Stimulated activated CD8-positive, alpha-beta memory T cell treated with anti-CD3 and anti-CD28 coated beads, Interleukin-7, amount 100 ng/mL, for 4 hours (primary cell): ENCODE measurements around the gene SPATA13.

Experiments used
- DNase-seq, 2 donors: peaks; one replicate each; pipeline ENCODE4 v3.0.0-alpha.2; 2020; ENCODE audit warnings: low read depth in 2 of 2

SPATA13 gene

GRCh38 chr13:24223341-24224231 is 63.1 kb downstream of the SPATA13 start:
- DNase-seq = no peak

GRCh38 chr13:24224232-24224680 is 63.7 kb downstream of the SPATA13 start:
- no peak for DNase-seq

GRCh38 chr13:24225062-24225461 is 64.5 kb downstream of the SPATA13 start:
- no peak for DNase-seq

- no peak for DNase-seq
Measured at GRCh38 chr13:24225930-24226329, 65.4 kb downstream of the SPATA13 start.

GRCh38 chr13:24226762-24227161 is 66.2 kb downstream of the SPATA13 start:
- DNase-seq = no peak

- no peak for DNase-seq
Measured at GRCh38 chr13:24228852-24229458, 68.4 kb downstream of the SPATA13 start.

- DNase-seq = no peak
Measured at GRCh38 chr13:24230428-24231072, 70.0 kb downstream of the SPATA13 start.

GRCh38 chr13:24231377-24231776 is 70.9 kb downstream of the SPATA13 start:
- no peak for DNase-seq

GRCh38 chr13:24232037-24232436 is 71.5 kb downstream of the SPATA13 start:
- no peak for DNase-seq

- no peak for DNase-seq
Measured at GRCh38 chr13:24232474-24232873, 72.0 kb downstream of the SPATA13 start.

- no peak for DNase-seq
Measured at GRCh38 chr13:24233351-24233901, 72.9 kb downstream of the SPATA13 start.

- DNase-seq = no peak
Measured at GRCh38 chr13:24234200-24234915, 73.8 kb downstream of the SPATA13 start.

- no peak for DNase-seq
Measured at GRCh38 chr13:24237356-24237755, 76.8 kb downstream of the SPATA13 start.

- no peak for DNase-seq
Measured at GRCh38 chr13:24241336-24241735, 80.8 kb downstream of the SPATA13 start.

- DNase-seq = no peak
Measured at GRCh38 chr13:24242100-24242499, 81.6 kb downstream of the SPATA13 start.

GRCh38 chr13:24243302-24243701 is 82.8 kb downstream of the SPATA13 start:
- no peak for DNase-seq

- no peak for DNase-seq
Measured at GRCh38 chr13:24244802-24245201, 84.3 kb downstream of the SPATA13 start.

- DNase-seq = no peak
Measured at GRCh38 chr13:24247016-24247415, 86.5 kb downstream of the SPATA13 start.

GRCh38 chr13:24249624-24250023 is 89.1 kb downstream of the SPATA13 start:
- DNase-seq = no peak

- no peak for DNase-seq
Measured at GRCh38 chr13:24250376-24251057, 90.0 kb downstream of the SPATA13 start.

GRCh38 chr13:24251525-24251924 is 91.0 kb downstream of the SPATA13 start:
- peak; percentile 70 to 77 for DNase-seq
